Tibial nerve (tissue), 3 donors: ENCODE data around the gene OIP5.

Source experiments
- POLR2A ChIP-seq, 2 donors: fragments of 450-650 bp; IDR thresholded peaks; one replicate each; pipeline ENCODE4 v1.6.1; 2017; ENCODE audit warnings: antibody characterized with exemption in 2 of 2, mild to moderate bottlenecking in 2 of 2, moderate library complexity in 2 of 2
- TF ChIP-seq, protein P1 (sequence below), 5 experiments: fragments of 200-600 bp in 3 of 5; fragments of 450-650 bp in 2 of 5; sonication (generic) in 3 of 5; IDR thresholded peaks; one replicate each; pipeline ENCODE4 v1.5.1; 2016 to 2019; ENCODE audit warnings: antibody characterized with exemption in 5 of 5, mild to moderate bottlenecking in 3 of 5, moderate library complexity in 2 of 5

- TF ChIP-seq, protein P1, sequence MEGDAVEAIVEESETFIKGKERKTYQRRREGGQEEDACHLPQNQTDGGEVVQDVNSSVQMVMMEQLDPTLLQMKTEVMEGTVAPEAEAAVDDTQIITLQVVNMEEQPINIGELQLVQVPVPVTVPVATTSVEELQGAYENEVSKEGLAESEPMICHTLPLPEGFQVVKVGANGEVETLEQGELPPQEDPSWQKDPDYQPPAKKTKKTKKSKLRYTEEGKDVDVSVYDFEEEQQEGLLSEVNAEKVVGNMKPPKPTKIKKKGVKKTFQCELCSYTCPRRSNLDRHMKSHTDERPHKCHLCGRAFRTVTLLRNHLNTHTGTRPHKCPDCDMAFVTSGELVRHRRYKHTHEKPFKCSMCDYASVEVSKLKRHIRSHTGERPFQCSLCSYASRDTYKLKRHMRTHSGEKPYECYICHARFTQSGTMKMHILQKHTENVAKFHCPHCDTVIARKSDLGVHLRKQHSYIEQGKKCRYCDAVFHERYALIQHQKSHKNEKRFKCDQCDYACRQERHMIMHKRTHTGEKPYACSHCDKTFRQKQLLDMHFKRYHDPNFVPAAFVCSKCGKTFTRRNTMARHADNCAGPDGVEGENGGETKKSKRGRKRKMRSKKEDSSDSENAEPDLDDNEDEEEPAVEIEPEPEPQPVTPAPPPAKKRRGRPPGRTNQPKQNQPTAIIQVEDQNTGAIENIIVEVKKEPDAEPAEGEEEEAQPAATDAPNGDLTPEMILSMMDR (IDR thresholded peaks at IDR 0.05) = no peak
- no peak for TF ChIP-seq POLR2A (IDR thresholded peaks at IDR 0.05)
Observed at GRCh38 chr15:41341519-41341918, 9.1 kb upstream of the OIP5 start.
